HCT116 (cell line): Measurements from ENCODE around the gene CXCL5. TPM values are rescaled to one million over a fixed set of nuclear protein-coding genes. Genes with fewer than 3 reads are reported as not detected.

ENCODE experiments used
- ATAC-seq: fragments of 200-7000 bp; cut with Tn5 transposase; 2 replicates; pipeline ENCODE4 v1.9.1; 2020; ENCODE audit warnings: mild to moderate bottlenecking, moderate library complexity
- BruUV-seq: library from RNA; stranded (reverse); fragments of 400-500 nt; replicated peaks from 2 replicates; lab custom pipeline; 2021; lab: Mats Ljungman, UMichigan
- CTCF ChIA-PET: fragments of 300-600 bp; sonication (Branson Sonifier 250); formaldehyde crosslinking; loops from one replicate; lab custom pipeline; 2021; ENCODE audit warnings: antibody characterized with exemption; lab: Charles Lee
- POLR2A ChIA-PET: fragments of 300-600, 350-600 bp; sonication (Branson Sonifier 250); formaldehyde crosslinking; loops from one replicate; lab custom pipeline; 2021; ENCODE audit warnings: antibody characterized with exemption; lab: Charles Lee
- RAD21 ChIA-PET, 2 experiments: fragments of 300-600 bp; sonication (Branson Sonifier 250); formaldehyde crosslinking; loops; one replicate each; lab custom pipeline; 2023; ENCODE audit warnings: low total read pairs in 2 of 2; ENCODE audit not compliant: uncharacterized antibody in 2 of 2, unreplicated experiment in 2 of 2, low non-redundant PET in 1 of 2; lab: Charles Lee
- DNase-seq: peaks from one replicate; pipeline ENCODE4 v3.0.0-alpha.2; 2010; ENCODE audit warnings: low read depth, low spot score
- H2AFZ ChIP-seq: fragments of 200-600 bp; shearing (Covaris generic), sonication (generic); 2 replicates; pipeline ENCODE4 v1.6.1; 2017; ENCODE audit warnings: low read depth, mixed run types, mixed read lengths, antibody characterized with exemption, low read length; ENCODE audit not compliant: poor library complexity, severe bottlenecking
- H3K27ac ChIP-seq: 2 replicates; pipeline ENCODE4 v1.5.1; 2012; ENCODE audit warnings: low read depth, low read length
- H3K27me3 ChIP-seq: fragments of 200-600 bp; sonication (generic); 2 replicates; pipeline ENCODE4 v1.6.1; 2016; ENCODE audit warnings: mixed run types, low read length, mixed read lengths; ENCODE audit not compliant: insufficient read depth
- H3K36me3 ChIP-seq, 2 experiments: fragments of 200-500 bp in 1 of 2; fragments of 200-600 bp in 1 of 2; sonication (Bioruptor generic) in 1 of 2; sonication (generic) in 1 of 2; 2 replicates each; pipeline versions ENCODE4 v1.5.1 to v1.6.1; 2014 to 2016; ENCODE audit warnings: low read length in 2 of 2, inconsistent platforms in 1 of 2, mixed read lengths in 1 of 2, mixed run types in 1 of 2; ENCODE audit not compliant: insufficient read depth in 2 of 2, control insufficient read depth in 1 of 2
- H3K4me1 ChIP-seq, 2 experiments: fragments of 200-600 bp in 1 of 2; sonication (generic) in 1 of 2; 2 replicates each; pipeline versions ENCODE4 v1.5.1 to v1.6.1; 2012 to 2017; ENCODE audit warnings: low read length in 2 of 2, inconsistent platforms in 1 of 2, mild to moderate bottlenecking in 1 of 2, mixed read lengths in 1 of 2, mixed run types in 1 of 2, moderate library complexity in 1 of 2; ENCODE audit not compliant: insufficient read depth in 2 of 2, control insufficient read depth in 1 of 2
- H3K4me2 ChIP-seq: fragments of 200-600 bp; sonication (generic); 2 replicates; pipeline ENCODE4 v1.6.1; 2017; ENCODE audit warnings: mixed run types, low read length, mixed read lengths
- H3K4me3 ChIP-seq, 2 experiments: fragments of 200-600 bp in 1 of 2; sonication (generic) in 1 of 2; replicated peaks in 1 of 2; 2 replicates each; pipeline ENCODE4 v1.5.1; 2011 to 2016; ENCODE audit warnings: low read length in 2 of 2, control low read depth in 1 of 2, low read depth in 1 of 2, mild to moderate bottlenecking in 1 of 2, mixed read lengths in 1 of 2, mixed run types in 1 of 2
- H3K79me2 ChIP-seq: fragments of 200-600 bp; sonication (generic); 2 replicates; pipeline ENCODE4 v1.6.1; 2017; ENCODE audit warnings: mild to moderate bottlenecking, mixed run types, low read length, moderate library complexity, mixed read lengths; ENCODE audit not compliant: insufficient read depth
- H3K9ac ChIP-seq: fragments of 200-600 bp; sonication (generic); 2 replicates; pipeline ENCODE4 v1.6.1; 2016; ENCODE audit warnings: low read length, mixed read lengths
- H3K9me2 ChIP-seq: fragments of 200-600 bp; sonication (generic), shearing (Covaris generic); 2 replicates; pipeline ENCODE4 v1.6.1; 2017; ENCODE audit warnings: mixed run types, mild to moderate bottlenecking, moderate library complexity; ENCODE audit not compliant: insufficient read depth
- H3K9me3 ChIP-seq, 2 experiments: fragments of 200-500 bp in 1 of 2; fragments of 200-600 bp in 1 of 2; sonication (Bioruptor generic) in 1 of 2; sonication (generic) in 1 of 2; 2 replicates each; pipeline ENCODE4 v1.6.1; 2014 to 2017; ENCODE audit warnings: low read length in 2 of 2, mixed read lengths in 2 of 2, inconsistent platforms in 1 of 2, low read depth in 1 of 2, mild to moderate bottlenecking in 1 of 2, mixed run types in 1 of 2, moderate library complexity in 1 of 2; ENCODE audit not compliant: control insufficient read depth in 1 of 2, insufficient read depth in 1 of 2
- H4K20me1 ChIP-seq: fragments of 200-600 bp; sonication (generic), shearing (Covaris generic); 2 replicates; pipeline ENCODE4 v1.6.1; 2017; ENCODE audit warnings: mixed run types, mild to moderate bottlenecking, moderate library complexity; ENCODE audit not compliant: insufficient read depth
- ATF3 ChIP-seq: IDR thresholded peaks from 2 replicates; pipeline ENCODE4 v1.6.1; 2012
- CBX3 ChIP-seq: IDR thresholded peaks from 2 replicates; pipeline ENCODE4 v1.6.1; 2012; ENCODE audit warnings: low read depth
- CEBPB ChIP-seq: IDR thresholded peaks from 2 replicates; pipeline ENCODE4 v1.6.1; 2012; ENCODE audit warnings: low read depth
- EGR1 ChIP-seq: IDR thresholded peaks from 2 replicates; pipeline ENCODE4 v1.6.1; 2012; ENCODE audit warnings: low read depth
- ELF1 ChIP-seq: IDR thresholded peaks from 2 replicates; pipeline ENCODE4 v1.6.1; 2012; ENCODE audit warnings: low read depth, borderline replicate concordance
- EZH2 ChIP-seq: fragments of 200-600 bp; sonication (generic); IDR thresholded peaks from 2 replicates; pipeline ENCODE4 v1.6.1; 2017; ENCODE audit warnings: antibody characterized with exemption, mixed run types
- EZH2phosphoT487 ChIP-seq: fragments of 200-600 bp; IDR thresholded peaks from 2 replicates; pipeline ENCODE4 v1.6.1; 2018; ENCODE audit warnings: antibody characterized with exemption, borderline replicate concordance
- MAX ChIP-seq: IDR thresholded peaks from 2 replicates; pipeline ENCODE4 v1.6.1; 2012
- POLR2A ChIP-seq: IDR thresholded peaks from 2 replicates; pipeline ENCODE4 v1.7.0; 2011; ENCODE audit warnings: borderline replicate concordance; ENCODE audit not compliant: insufficient read depth, insufficient read length; ENCODE audit errors: extremely low read depth
- POLR2AphosphoS5 ChIP-seq: IDR thresholded peaks from 2 replicates; pipeline ENCODE4 v1.6.1; 2011; ENCODE audit warnings: mild to moderate bottlenecking, low read depth, low read length, moderate library complexity
- REST ChIP-seq: IDR thresholded peaks from 2 replicates; pipeline ENCODE4 v1.6.1; 2012; ENCODE audit warnings: low read depth
- SIN3A ChIP-seq: IDR thresholded peaks from 2 replicates; pipeline ENCODE4 v1.6.1; 2012; ENCODE audit warnings: low read depth
- SP1 ChIP-seq: IDR thresholded peaks from 2 replicates; pipeline ENCODE4 v1.6.1; 2012; ENCODE audit warnings: low read depth
- SRF ChIP-seq: IDR thresholded peaks from 2 replicates; pipeline ENCODE4 v1.6.1; 2012; ENCODE audit warnings: low read depth
- YY1 ChIP-seq: IDR thresholded peaks from 2 replicates; pipeline ENCODE4 v1.6.1; 2011; ENCODE audit warnings: low read length, low read depth, moderate library complexity, mild to moderate bottlenecking; ENCODE audit not compliant: insufficient replicate concordance; ENCODE audit errors: extremely low read depth
- ZBTB33 ChIP-seq: IDR thresholded peaks from 2 replicates; pipeline ENCODE4 v1.6.1; 2011; ENCODE audit warnings: mild to moderate bottlenecking, low read length, moderate library complexity; ENCODE audit not compliant: insufficient replicate concordance; ENCODE audit errors: extremely low read depth
- ZFX ChIP-seq: fragments of 450-650 bp; IDR thresholded peaks from 2 replicates; pipeline ENCODE4 v1.6.1; 2017
- ZNF274 ChIP-seq: fragments of 200-500 bp; sonication (Bioruptor generic); IDR thresholded peaks from 2 replicates; pipeline ENCODE4 v1.6.1; 2014; ENCODE audit warnings: mild to moderate bottlenecking, low read depth, low read length, inconsistent platforms
- intact Hi-C: fragments of 100-400 bp; cut with micrococcal nuclease; formaldehyde crosslinking; loops from 2 replicates; pipeline ENCODE4 v1.10.0; 2022
- total RNA-seq: library from RNA; stranded (reverse); gene quantifications from one replicate; pipeline ENCODE4 v1.2.1, GENCODE V29; 2021; ENCODE audit not compliant: unreplicated experiment

The CXCL5 gene
- total RNA-seq, 1 experiment from 2014 or later, result not detected

GRCh38 chr4:74028504-74028903 lies 30.0 kb upstream of the CXCL5 start:
- Histone ChIP-seq H3K27ac (no peak overlapping the region), H3K36me3 (no peaks in the 10 kb centered on the region), H3K9me3 (no peaks in the 10 kb centered on the region), H3K9me2 (no peaks in the 10 kb centered on the region), H3K4me1 (no peaks in the 10 kb centered on the region), H3K9ac (no peak overlapping the region), H3K4me3 (no peak overlapping the region), H3K27me3 (no peaks in the 10 kb centered on the region), H2AFZ (no peak overlapping the region), H3K4me2 (no peak overlapping the region), H3K79me2 (no peaks in the 10 kb centered on the region), H4K20me1 (no peaks in the 10 kb centered on the region)
- intact Hi-C loops, result no loop called here
- POLR2A ChIA-PET, result no interaction called here
- TF ChIP-seq SIN3A (no peak), YY1 (no peak), POLR2A (no peak), ELF1 (no peak), REST (no peak), CEBPB (no peak), CBX3 (no peak), SP1 (no peak), ZBTB33 (no peak), EGR1 (no peak), EZH2 (no peak), POLR2AphosphoS5 (no peak), MAX (no peak), EZH2phosphoT487 (no peak), ZFX (no peak), ATF3 (no peak), SRF (no peak), ZNF274 (no peak)
- ATAC-seq (no peak), DNase-seq (no peak)
- RAD21 ChIA-PET, result no interaction called here
- CTCF ChIA-PET, result interaction anchor here (1.0 kb wide), 1 partner anchor 10 kb away, joined by 3 read pairs; the partner anchor contains the start of gene CXCL3
- BruUV-seq, result no TSS peak
